Activated naive CD4-positive, alpha-beta T cell (primary cell): Measurements from ENCODE around the gene RGS8.
"Not testable (repeated sequence)": the region's sequence is repeated elsewhere in the genome, so short reads cannot be mapped to it uniquely, and the experiment has no call there.

Experiments used
- DNase-seq, 4 experiments: peaks; one replicate each; lab custom pipeline; 2025; lab: John Stamatoyannopoulos, UW

The RGS8 gene

GRCh38 chr1:182702826-182703524, 18.6 kb upstream of the RGS8 start:
- no peak for DNase-seq

- DNase-seq, result no peak
Measured at GRCh38 chr1:182700351-182700709, 15.9 kb upstream of the RGS8 start.

- DNase-seq, result no peak
Measured at GRCh38 chr1:182699393-182700350, 15.3 kb upstream of the RGS8 start.

GRCh38 chr1:182698971-182699370, 14.6 kb upstream of the RGS8 start:
- DNase-seq, result no peak

- DNase-seq, result not testable (repeated sequence)
Measured at GRCh38 chr1:182693139-182693538, 8.8 kb upstream of the RGS8 start.

GRCh38 chr1:182690886-182691443, 6.6 kb upstream of the RGS8 start:
- no peak for DNase-seq

GRCh38 chr1:182688436-182689205, 4.2 kb upstream of the RGS8 start:
- no peak for DNase-seq

GRCh38 chr1:182687361-182687760, 3.0 kb upstream of the RGS8 start:
- DNase-seq, result no peak

GRCh38 chr1:182686446-182686845, 2.1 kb upstream of the RGS8 start:
- no peak for DNase-seq

- no peak for DNase-seq
Measured at GRCh38 chr1:182685215-182685614, 828 bp upstream of the RGS8 start.

- DNase-seq, result no peak
Measured at GRCh38 chr1:182682898-182683501, 1.4 kb downstream of the RGS8 start.

- DNase-seq, result no peak
Measured at GRCh38 chr1:182682406-182682805, 2.0 kb downstream of the RGS8 start.

- DNase-seq, result no peak
Measured at GRCh38 chr1:182681568-182681912, 2.8 kb downstream of the RGS8 start.

GRCh38 chr1:182680901-182681567, 3.4 kb downstream of the RGS8 start:
- DNase-seq, result no peak

GRCh38 chr1:182680408-182680807, 4.0 kb downstream of the RGS8 start:
- DNase-seq, result no peak

- DNase-seq, result no peak
Measured at GRCh38 chr1:182679684-182680083, 4.7 kb downstream of the RGS8 start.

- no peak for DNase-seq
Measured at GRCh38 chr1:182677397-182678098, 6.8 kb downstream of the RGS8 start.

- DNase-seq, result no peak
Measured at GRCh38 chr1:182676274-182676673, 8.1 kb downstream of the RGS8 start.

- no peak for DNase-seq
Measured at GRCh38 chr1:182674346-182675246, 9.8 kb downstream of the RGS8 start.

GRCh38 chr1:182672487-182672836, 11.9 kb downstream of the RGS8 start:
- DNase-seq, result no peak
